A549 (cell line): ENCODE data around the gene SKAP1.

Source experiments
- ATOH8 ChIP-seq: fragments of 250-450 bp; sonication (Bioruptor Pico); IDR thresholded peaks from 2 replicates; pipeline ENCODE4 v1.5.0; 2020; ENCODE audit warnings: low read depth, mild to moderate bottlenecking, moderate library complexity
- CTCF ChIP-seq: fragments of >200 bp; sonication (Bioruptor Twin); formaldehyde crosslinking; IDR thresholded peaks from 3 replicates; pipeline ENCODE4 v1.5.1; 2016
- ESRRA ChIP-seq: fragments of 150-350 bp; IDR thresholded peaks from 2 replicates; pipeline ENCODE4 v1.6.1; 2014; ENCODE audit warnings: mild to moderate bottlenecking, low read length, borderline replicate concordance
- FOSL2 ChIP-seq, 2 experiments: fragments of 450-650 bp in 1 of 2; fragments of >200 bp in 1 of 2; sonication (Bioruptor Twin) in 1 of 2; formaldehyde crosslinking; IDR thresholded peaks; 2 replicates each; pipeline versions ENCODE4 v1.5.0 to v1.6.1; 2016 to 2020; ENCODE audit warnings: mild to moderate bottlenecking in 1 of 2, moderate library complexity in 1 of 2
- JUN ChIP-seq, 2 experiments: fragments of >200 bp; sonication (Bioruptor Twin); formaldehyde crosslinking; IDR thresholded peaks; 2 replicates in 1 of 2; 3 replicates in 1 of 2; pipeline ENCODE4 v1.6.1; 2016 to 2017
- KDM1A ChIP-seq: fragments of 200-600 bp; sonication (generic); IDR thresholded peaks from 2 replicates; pipeline ENCODE4 v1.6.1; 2016; ENCODE audit warnings: low read depth, mild to moderate bottlenecking
- MAFK ChIP-seq: fragments of 450-650 bp; IDR thresholded peaks from 2 replicates; pipeline ENCODE4 v1.6.1; 2014; ENCODE audit not compliant: partially characterized antibody
- NPAS2 ChIP-seq: fragments of 250-450 bp; sonication (Bioruptor Pico); IDR thresholded peaks from 2 replicates; pipeline ENCODE4 v1.8.0; 2022; ENCODE audit warnings: mild to moderate bottlenecking, moderate library complexity, borderline replicate concordance
- PHF8 ChIP-seq: fragments of 200-600 bp; sonication (generic); IDR thresholded peaks from 2 replicates; pipeline ENCODE4 v1.6.1; 2016; ENCODE audit warnings: low read depth, mild to moderate bottlenecking, antibody characterized with exemption, moderate library complexity, borderline replicate concordance

DNA sequence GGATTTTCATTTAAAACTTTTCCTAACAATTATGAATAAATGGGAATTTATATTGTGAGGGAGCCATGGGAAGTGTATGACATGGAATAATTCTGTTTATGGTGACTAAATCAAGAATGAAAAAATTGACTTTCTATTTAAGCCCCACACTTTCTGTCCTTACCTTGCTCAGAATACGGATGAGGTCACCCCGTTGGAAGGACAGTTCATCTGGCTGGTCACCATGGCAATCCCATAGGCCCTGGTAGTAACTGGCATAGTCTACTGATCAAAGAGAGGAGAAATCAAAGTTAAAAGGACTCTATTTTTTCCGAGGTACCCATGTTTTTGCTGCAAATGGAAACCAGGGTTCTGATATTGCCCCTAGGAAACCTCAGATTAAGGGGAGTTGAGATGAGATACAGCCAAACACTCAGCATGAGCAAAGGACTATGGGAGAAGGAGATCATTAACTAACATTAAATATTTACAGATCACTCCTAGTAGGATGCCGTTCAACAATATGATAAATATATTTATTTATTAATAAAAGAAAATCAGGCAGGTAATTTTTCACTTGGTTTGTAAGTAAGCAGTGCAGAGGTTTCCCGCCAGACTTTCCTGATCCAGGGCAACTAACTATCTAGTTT lies 267.6 kb downstream of the SKAP1 start:
- no peak for TF ChIP-seq KDM1A
- TF ChIP-seq CTCF = no peak
- no peak for TF ChIP-seq ATOH8
- no peak for TF ChIP-seq PHF8
- TF ChIP-seq MAFK = no peak
- TF ChIP-seq ESRRA = no peak
- TF ChIP-seq NPAS2 (CRISPR knock-in tag) = no peak
- TF ChIP-seq JUN (IDR thresholded peaks at IDR 0.05) = no peak
- no peak for TF ChIP-seq FOSL2 (IDR thresholded peaks at IDR 0.05)
- no peak for TF ChIP-seq FOSL2 (CRISPR knock-in tag; IDR thresholded peaks at IDR 0.05)
